HEK293 (cell line): ENCODE data around the gene CPNE2.
A peak's percentile ranks its signal among the peaks of the same experiment; 100 is the strongest.
"Not testable (repeated sequence)": the region's sequence is repeated elsewhere in the genome, so short reads cannot be mapped to it uniquely, and the experiment has no call there.

Experiments
- CTCF ChIA-PET: fragments of 350-600 bp; formaldehyde crosslinking; extraction: SDS; loops from one replicate; lab custom pipeline; 2021; ENCODE audit warnings: antibody characterized with exemption; lab: Yijun Ruan, JAX
- POLR2A ChIA-PET: fragments of 300-600 bp; formaldehyde crosslinking; extraction: SDS; loops from one replicate; lab custom pipeline; 2020; ENCODE audit warnings: antibody characterized with exemption, inconsistent platforms; lab: Yijun Ruan, JAX
- H3K27ac ChIP-seq: fragments of 200-500 bp; sonication (Bioruptor generic); 2 replicates; pipeline ENCODE4 v1.5.1; 2014; ENCODE audit warnings: low read depth, low read length, control low read depth, inconsistent platforms; ENCODE audit errors: extremely low read depth
- H3K36me3 ChIP-seq, 2 experiments: fragments of 200-500 bp in 1 of 2; sonication (Bioruptor generic) in 1 of 2; 1 replicate in 1 of 2; 2 replicates in 1 of 2; pipeline ENCODE4 v1.5.1; 2014 to 2017; ENCODE audit warnings: inconsistent platforms in 2 of 2, low read length in 2 of 2; ENCODE audit not compliant: control insufficient read depth in 2 of 2, insufficient read depth in 1 of 2
- H3K4me1 ChIP-seq: fragments of 200-500 bp; sonication (Bioruptor generic); 2 replicates; pipeline ENCODE4 v1.5.1; 2014; ENCODE audit warnings: mild to moderate bottlenecking, low read length, inconsistent platforms; ENCODE audit not compliant: control insufficient read depth, insufficient read depth
- H3K4me3 ChIP-seq: 2 replicates; pipeline ENCODE4 v1.5.1; 2011; ENCODE audit warnings: low read depth, mild to moderate bottlenecking, control low read depth, low read length, moderate library complexity
- H3K9me3 ChIP-seq: fragments of 200-500 bp; sonication (Bioruptor generic); 2 replicates; pipeline ENCODE4 v1.5.1; 2014; ENCODE audit warnings: low read depth, low read length, inconsistent platforms; ENCODE audit not compliant: control insufficient read depth, insufficient read depth
- BCL11A ChIP-seq: fragments of 450-650 bp; formaldehyde crosslinking; IDR thresholded peaks from 2 replicates; pipeline ENCODE4 v1.5.1; 2016; ENCODE audit warnings: low read depth, missing biosample characterization, missing genetic modification characterization
- CTCF ChIP-seq: fragments of 450-650 bp; formaldehyde crosslinking; IDR thresholded peaks from 2 replicates; pipeline ENCODE4 v1.5.1; 2016; ENCODE audit warnings: missing biosample characterization, missing genetic modification characterization
- GLIS1 ChIP-seq: fragments of 450-650 bp; formaldehyde crosslinking; IDR thresholded peaks from 2 replicates; pipeline ENCODE4 v1.5.1; 2016; ENCODE audit warnings: missing biosample characterization, missing genetic modification characterization
- GLIS2 ChIP-seq: fragments of 450-650 bp; formaldehyde crosslinking; IDR thresholded peaks from 2 replicates; pipeline ENCODE4 v1.5.1; 2016; ENCODE audit warnings: missing biosample characterization, missing genetic modification characterization
- KLF1 ChIP-seq: fragments of 450-650 bp; formaldehyde crosslinking; IDR thresholded peaks from 2 replicates; pipeline ENCODE4 v1.5.1; 2016; ENCODE audit warnings: missing biosample characterization, missing genetic modification characterization
- MEIS1 ChIP-seq: sonication (generic); formaldehyde crosslinking; IDR thresholded peaks from 2 replicates; pipeline ENCODE4 v1.8.1; 2022; ENCODE audit warnings: missing genetic modification reagents, mild to moderate bottlenecking, borderline replicate concordance
- SALL2 ChIP-seq: fragments of 450-650 bp; formaldehyde crosslinking; IDR thresholded peaks from 2 replicates; pipeline ENCODE4 v1.5.0; 2017; ENCODE audit warnings: missing biosample characterization, mild to moderate bottlenecking, missing genetic modification characterization, borderline replicate concordance
- SCRT1 ChIP-seq: fragments of 450-650 bp; formaldehyde crosslinking; IDR thresholded peaks from 2 replicates; pipeline ENCODE4 v1.5.1; 2016; ENCODE audit warnings: missing biosample characterization, missing genetic modification characterization, borderline replicate concordance
- YY1 ChIP-seq: fragments of 450-650 bp; formaldehyde crosslinking; IDR thresholded peaks from 2 replicates; pipeline ENCODE4 v1.5.1; 2018; ENCODE audit warnings: missing biosample characterization, missing genetic modification characterization
- ZBTB17 ChIP-seq: fragments of 450-650 bp; formaldehyde crosslinking; IDR thresholded peaks from 2 replicates; pipeline ENCODE4 v1.5.1; 2016; ENCODE audit warnings: missing biosample characterization, missing genetic modification characterization
- ZBTB20 ChIP-seq: fragments of 450-650 bp; formaldehyde crosslinking; IDR thresholded peaks from 2 replicates; pipeline ENCODE4 v1.5.1; 2016; ENCODE audit warnings: missing biosample characterization, missing genetic modification characterization
- ZFP37 ChIP-seq: fragments of 450-650 bp; formaldehyde crosslinking; IDR thresholded peaks from 2 replicates; pipeline ENCODE4 v1.5.1; 2016; ENCODE audit warnings: missing biosample characterization, missing genetic modification characterization
- ZNF133 ChIP-seq: fragments of 450-650 bp; formaldehyde crosslinking; IDR thresholded peaks from 2 replicates; pipeline ENCODE4 v1.5.1; 2016; ENCODE audit warnings: missing biosample characterization, missing genetic modification characterization
- ZNF202 ChIP-seq: fragments of 450-650 bp; formaldehyde crosslinking; IDR thresholded peaks from 2 replicates; pipeline ENCODE4 v1.5.1; 2016; ENCODE audit warnings: missing biosample characterization, missing genetic modification characterization, borderline replicate concordance
- ZNF211 ChIP-seq: fragments of 450-650 bp; formaldehyde crosslinking; IDR thresholded peaks from 2 replicates; pipeline ENCODE4 v1.5.1; 2016; ENCODE audit warnings: low read depth, missing biosample characterization, missing genetic modification characterization
- ZNF544 ChIP-seq: fragments of 450-650 bp; formaldehyde crosslinking; IDR thresholded peaks from 2 replicates; pipeline ENCODE4 v1.5.0; 2017; ENCODE audit warnings: missing biosample characterization, missing genetic modification characterization
- ZNF558 ChIP-seq: fragments of 450-650 bp; formaldehyde crosslinking; IDR thresholded peaks from 2 replicates; pipeline ENCODE4 v1.5.1; 2016; ENCODE audit warnings: missing biosample characterization, missing genetic modification characterization
- ZNF830 ChIP-seq: fragments of 450-650 bp; IDR thresholded peaks from 2 replicates; pipeline ENCODE4 v1.5.0; 2018; ENCODE audit warnings: missing biosample characterization, missing genetic modification characterization, low read depth, mild to moderate bottlenecking, moderate library complexity
- ZSCAN30 ChIP-seq: fragments of 450-650 bp; IDR thresholded peaks from 2 replicates; pipeline ENCODE4 v1.5.1; 2018; ENCODE audit warnings: missing biosample characterization, mild to moderate bottlenecking, missing genetic modification characterization, moderate library complexity
- TF ChIP-seq, protein P1 (sequence below): fragments of 450-650 bp; formaldehyde crosslinking; IDR thresholded peaks from 2 replicates; pipeline ENCODE4 v1.5.1; 2016; ENCODE audit warnings: missing biosample characterization, missing genetic modification characterization
- TF ChIP-seq, protein P2 (sequence below): fragments of 450-650 bp; formaldehyde crosslinking; conservative IDR thresholded peaks from 2 replicates; pipeline ENCODE4 v1.5.1; 2016; ENCODE audit warnings: low read depth, missing biosample characterization, missing genetic modification characterization

CPNE2 gene

GRCh38 chr16:57188711-57189002 is 96.3 kb downstream of the CPNE2 start:
- POLR2A ChIA-PET: no interaction called here
- CTCF ChIA-PET: no interaction called here
- H3K36me3 ChIP-seq: no peaks in the 10 kb centered on the region
- H3K9me3 ChIP-seq: no peaks in the 10 kb centered on the region
- H3K4me3 ChIP-seq: no peak overlapping the region
- H3K4me1 ChIP-seq: peaks cover 20% of the 10 kb centered on the region
- H3K27ac ChIP-seq: no peak overlapping the region
- TF ChIP-seq, protein P1, sequence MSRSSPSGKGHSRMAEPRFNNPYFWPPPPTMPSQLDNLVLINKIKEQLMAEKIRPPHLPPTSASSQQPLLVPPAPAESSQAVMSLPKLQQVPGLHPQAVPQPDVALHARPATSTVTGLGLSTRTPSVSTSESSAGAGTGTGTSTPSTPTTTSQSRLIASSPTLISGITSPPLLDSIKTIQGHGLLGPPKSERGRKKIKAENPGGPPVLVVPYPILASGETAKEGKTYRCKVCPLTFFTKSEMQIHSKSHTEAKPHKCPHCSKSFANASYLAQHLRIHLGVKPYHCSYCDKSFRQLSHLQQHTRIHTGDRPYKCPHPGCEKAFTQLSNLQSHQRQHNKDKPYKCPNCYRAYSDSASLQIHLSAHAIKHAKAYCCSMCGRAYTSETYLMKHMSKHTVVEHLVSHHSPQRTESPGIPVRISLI (tag by site-specific recombination): 0 out of 2 replicates have a peak, but pooled peaks have one; percentile 48
- TF ChIP-seq ZBTB17 (tag by site-specific recombination) (0 out of 2 replicates have a peak, but pooled peaks have one; percentile 3), ZNF558 (tag by site-specific recombination) (no peak)

DNA sequence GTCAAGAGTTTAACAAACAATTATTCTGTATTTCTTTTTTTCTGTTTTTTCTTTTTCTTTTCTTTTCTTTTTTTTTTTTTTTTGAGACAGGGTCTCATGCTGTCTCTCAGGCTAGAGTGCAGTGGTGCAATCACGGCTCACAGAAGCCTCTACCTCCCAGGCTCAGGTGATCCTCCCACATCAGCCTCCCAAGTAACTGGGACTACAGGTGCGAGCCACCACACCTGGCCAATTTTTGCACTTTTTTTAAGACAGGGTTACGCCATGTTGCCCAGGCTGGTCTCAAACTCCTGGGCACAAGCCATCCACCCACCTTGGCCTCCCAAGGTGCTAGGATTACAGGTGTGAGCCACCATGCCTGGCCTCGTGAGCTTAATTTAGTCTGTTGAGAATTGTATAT is 97.1 kb downstream of the CPNE2 start:
- H3K27ac ChIP-seq, H3K36me3 ChIP-seq, CTCF ChIA-PET: not testable (repeated sequence)

DNA sequence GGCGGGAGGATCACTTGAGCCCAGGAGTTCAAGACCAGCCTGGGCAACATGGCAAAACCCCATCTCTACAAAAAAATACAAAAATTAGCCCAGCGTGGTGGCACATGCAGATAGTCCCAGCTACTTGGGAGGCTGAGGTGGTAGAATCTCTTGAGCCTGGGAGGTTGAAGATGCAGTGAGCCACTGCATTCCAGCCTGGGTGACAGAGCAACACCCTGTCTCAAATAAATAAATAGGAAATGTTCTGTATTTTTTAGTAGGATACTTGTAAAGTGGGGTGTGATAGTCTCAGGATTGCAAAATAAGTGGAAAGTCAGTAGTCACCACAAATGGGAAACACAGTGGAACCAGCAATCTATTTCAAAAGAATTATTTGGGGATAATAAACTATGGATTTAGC is 97.8 kb downstream of the CPNE2 start:
- Histone ChIP-seq H3K36me3 (no peaks in the 10 kb centered on the region), H3K4me3 (no peak overlapping the region), H3K9me3 (no peaks in the 10 kb centered on the region), H3K27ac (no peak overlapping the region), H3K4me1 (peaks cover 24% of the 10 kb centered on the region)
- CTCF ChIA-PET: interaction anchor here (0.6 to 1.7 kb wide), 3 partner anchors 46 to 273 kb away, joined by 3 to 6 read pairs (median 3); partner anchors contain the start of gene POLR2C
- POLR2A ChIA-PET: no interaction called here
- TF ChIP-seq MEIS1 (CRISPR knock-in tag) (no peak), YY1 (tag by site-specific recombination) (no peak), ZFP37 (tag by site-specific recombination) (no peak), ZNF830 (no peak), CTCF (tag by site-specific recombination) (no peak), ZNF202 (tag by site-specific recombination) (no peak), ZSCAN30 (no peak), GLIS2 (tag by site-specific recombination) (no peak), SALL2 (tag by site-specific recombination) (no peak), GLIS1 (no peak), KLF1 (tag by site-specific recombination) (no peak), ZNF544 (tag by site-specific recombination) (no peak), BCL11A (no peak), ZBTB20 (tag by site-specific recombination) (no peak), SCRT1 (tag by site-specific recombination) (no peak), ZNF133 (no peak), ZNF211 (tag by site-specific recombination) (no peak)
- TF ChIP-seq, protein P2, sequence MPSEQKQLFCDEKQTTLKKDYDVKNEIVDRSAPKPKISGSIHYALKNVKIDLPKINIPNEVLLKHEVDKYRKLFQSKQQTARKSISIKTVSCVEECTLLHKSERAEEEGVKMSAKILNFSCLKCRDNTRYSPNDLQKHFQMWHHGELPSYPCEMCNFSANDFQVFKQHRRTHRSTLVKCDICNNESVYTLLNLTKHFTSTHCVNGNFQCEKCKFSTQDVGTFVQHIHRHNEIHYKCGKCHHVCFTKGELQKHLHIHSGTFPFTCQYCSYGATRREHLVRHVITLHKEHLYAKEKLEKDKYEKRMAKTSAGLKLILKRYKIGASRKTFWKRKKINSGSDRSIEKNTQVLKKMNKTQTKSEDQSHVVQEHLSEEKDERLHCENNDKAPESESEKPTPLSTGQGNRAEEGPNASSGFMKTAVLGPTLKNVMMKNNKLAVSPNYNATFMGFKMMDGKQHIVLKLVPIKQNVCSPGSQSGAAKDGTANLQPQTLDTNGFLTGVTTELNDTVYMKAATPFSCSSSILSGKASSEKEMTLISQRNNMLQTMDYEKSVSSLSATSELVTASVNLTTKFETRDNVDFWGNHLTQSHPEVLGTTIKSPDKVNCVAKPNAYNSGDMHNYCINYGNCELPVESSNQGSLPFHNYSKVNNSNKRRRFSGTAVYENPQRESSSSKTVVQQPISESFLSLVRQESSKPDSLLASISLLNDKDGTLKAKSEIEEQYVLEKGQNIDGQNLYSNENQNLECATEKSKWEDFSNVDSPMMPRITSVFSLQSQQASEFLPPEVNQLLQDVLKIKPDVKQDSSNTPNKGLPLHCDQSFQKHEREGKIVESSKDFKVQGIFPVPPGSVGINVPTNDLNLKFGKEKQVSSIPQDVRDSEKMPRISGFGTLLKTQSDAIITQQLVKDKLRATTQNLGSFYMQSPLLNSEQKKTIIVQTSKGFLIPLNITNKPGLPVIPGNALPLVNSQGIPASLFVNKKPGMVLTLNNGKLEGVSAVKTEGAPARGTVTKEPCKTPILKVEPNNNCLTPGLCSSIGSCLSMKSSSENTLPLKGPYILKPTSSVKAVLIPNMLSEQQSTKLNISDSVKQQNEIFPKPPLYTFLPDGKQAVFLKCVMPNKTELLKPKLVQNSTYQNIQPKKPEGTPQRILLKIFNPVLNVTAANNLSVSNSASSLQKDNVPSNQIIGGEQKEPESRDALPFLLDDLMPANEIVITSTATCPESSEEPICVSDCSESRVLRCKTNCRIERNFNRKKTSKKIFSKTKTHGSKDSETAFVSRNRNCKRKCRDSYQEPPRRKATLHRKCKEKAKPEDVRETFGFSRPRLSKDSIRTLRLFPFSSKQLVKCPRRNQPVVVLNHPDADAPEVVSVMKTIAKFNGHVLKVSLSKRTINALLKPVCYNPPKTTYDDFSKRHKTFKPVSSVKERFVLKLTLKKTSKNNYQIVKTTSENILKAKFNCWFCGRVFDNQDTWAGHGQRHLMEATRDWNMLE (tag by site-specific recombination): no peak

More for the DNA sequence above, 97.1 kb downstream of the CPNE2 start:
- POLR2A ChIA-PET, H3K4me3 ChIP-seq, H3K9me3 ChIP-seq: not testable (repeated sequence)
- peaks cover 23% of the 10 kb centered on the region for H3K4me1 ChIP-seq
